Measurements from ENCODE around the gene ARHGAP26. TPM values are rescaled to one million over a fixed set of nuclear protein-coding genes. Genes with fewer than 3 reads are reported as not detected.
A peak's percentile ranks its signal among the peaks of the same experiment; 100 is the strongest.

The ARHGAP26 gene
- total and polyA plus RNA-seq, 4 donors: 1.8 to 16.7 (median 4.1) TPM

- no peak for DNase-seq (ENCODE audit: low spot score)
- Histone ChIP-seq H3K27ac (ENCODE audit: low read depth in 1 of 2, low read length in 2 of 2) (peak overlapping the region; percentile 52 to 82), H3K27me3 (ENCODE audit: control insufficient read depth in 4 of 4, insufficient read depth in 4 of 4, low read length in 3 of 4) (no peaks in the 10 kb centered on the region), H3K9me3 (ENCODE audit: control insufficient read depth in 4 of 4, low read length in 3 of 4) (no peaks in the 10 kb centered on the region), H3K4me3 (ENCODE audit: low read depth in 1 of 3, low read length in 3 of 3) (no peak overlapping the region), H3K36me3 (ENCODE audit: control insufficient read depth in 4 of 4, insufficient read depth in 3 of 4, low read depth in 1 of 4, low read length in 3 of 4) (no peaks in the 10 kb centered on the region), H3K4me1 (ENCODE audit: control insufficient read depth in 4 of 4, insufficient read depth in 4 of 4, low read length in 3 of 4) (peaks cover 3 to 11% (median 8%) of the 10 kb centered on the region in 4 donors), H3K9ac (ENCODE audit: low read depth in 1 of 2, low read length in 2 of 2) (no peak overlapping the region)
- 59% methylated on average over 3 of the region's 3 CpGs for WGBS
- TF ChIP-seq HNF4G (IDR thresholded peaks at IDR 0.05) (no peak), FOXA1 (IDR thresholded peaks at IDR 0.05) (no peak), CTCF (IDR thresholded peaks at IDR 0.05; ENCODE audit: low read depth, low read length, missing input control) (no peak), HNF4A (conservative IDR thresholded peaks at IDR 0.05) (peak; percentile 51 to 76), GABPA (IDR thresholded peaks at IDR 0.05 in 1 of 2, conservative IDR thresholded peaks at IDR 0.05 in 1 of 2) (peak in 1 of 2 donors; percentile 1), SP1 (IDR thresholded peaks at IDR 0.05) (peak; percentile 23), TAF1 (conservative IDR thresholded peaks at IDR 0.05) (no peak), JUND (IDR thresholded peaks at IDR 0.05) (peak; percentile 39 to 79), RXRA (IDR thresholded peaks at IDR 0.05) (peak; percentile 33 to 92), RAD21 (IDR thresholded peaks at IDR 0.05) (peak; percentile 60 to 62), FOXA2 (IDR thresholded peaks at IDR 0.05) (no peak), NR2F2 (IDR thresholded peaks at IDR 0.05) (no peak), YY1 (IDR thresholded peaks at IDR 0.05) (peak; percentile 73), ZBTB33 (IDR thresholded peaks at IDR 0.05) (peak; percentile 72), EGR1 (IDR thresholded peaks at IDR 0.05; ENCODE audit: low read depth in 2 of 2) (peak in 1 of 2 donors; percentile 22)
- TF ChIP-seq, protein P1, sequence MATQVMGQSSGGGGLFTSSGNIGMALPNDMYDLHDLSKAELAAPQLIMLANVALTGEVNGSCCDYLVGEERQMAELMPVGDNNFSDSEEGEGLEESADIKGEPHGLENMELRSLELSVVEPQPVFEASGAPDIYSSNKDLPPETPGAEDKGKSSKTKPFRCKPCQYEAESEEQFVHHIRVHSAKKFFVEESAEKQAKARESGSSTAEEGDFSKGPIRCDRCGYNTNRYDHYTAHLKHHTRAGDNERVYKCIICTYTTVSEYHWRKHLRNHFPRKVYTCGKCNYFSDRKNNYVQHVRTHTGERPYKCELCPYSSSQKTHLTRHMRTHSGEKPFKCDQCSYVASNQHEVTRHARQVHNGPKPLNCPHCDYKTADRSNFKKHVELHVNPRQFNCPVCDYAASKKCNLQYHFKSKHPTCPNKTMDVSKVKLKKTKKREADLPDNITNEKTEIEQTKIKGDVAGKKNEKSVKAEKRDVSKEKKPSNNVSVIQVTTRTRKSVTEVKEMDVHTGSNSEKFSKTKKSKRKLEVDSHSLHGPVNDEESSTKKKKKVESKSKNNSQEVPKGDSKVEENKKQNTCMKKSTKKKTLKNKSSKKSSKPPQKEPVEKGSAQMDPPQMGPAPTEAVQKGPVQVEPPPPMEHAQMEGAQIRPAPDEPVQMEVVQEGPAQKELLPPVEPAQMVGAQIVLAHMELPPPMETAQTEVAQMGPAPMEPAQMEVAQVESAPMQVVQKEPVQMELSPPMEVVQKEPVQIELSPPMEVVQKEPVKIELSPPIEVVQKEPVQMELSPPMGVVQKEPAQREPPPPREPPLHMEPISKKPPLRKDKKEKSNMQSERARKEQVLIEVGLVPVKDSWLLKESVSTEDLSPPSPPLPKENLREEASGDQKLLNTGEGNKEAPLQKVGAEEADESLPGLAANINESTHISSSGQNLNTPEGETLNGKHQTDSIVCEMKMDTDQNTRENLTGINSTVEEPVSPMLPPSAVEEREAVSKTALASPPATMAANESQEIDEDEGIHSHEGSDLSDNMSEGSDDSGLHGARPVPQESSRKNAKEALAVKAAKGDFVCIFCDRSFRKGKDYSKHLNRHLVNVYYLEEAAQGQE (IDR thresholded peaks at IDR 0.05): peak; percentile 34
- TF ChIP-seq, protein P2, sequence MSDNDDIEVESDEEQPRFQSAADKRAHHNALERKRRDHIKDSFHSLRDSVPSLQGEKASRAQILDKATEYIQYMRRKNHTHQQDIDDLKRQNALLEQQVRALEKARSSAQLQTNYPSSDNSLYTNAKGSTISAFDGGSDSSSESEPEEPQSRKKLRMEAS (IDR thresholded peaks at IDR 0.05): peak; percentile 50
- TF ChIP-seq, protein P3, sequence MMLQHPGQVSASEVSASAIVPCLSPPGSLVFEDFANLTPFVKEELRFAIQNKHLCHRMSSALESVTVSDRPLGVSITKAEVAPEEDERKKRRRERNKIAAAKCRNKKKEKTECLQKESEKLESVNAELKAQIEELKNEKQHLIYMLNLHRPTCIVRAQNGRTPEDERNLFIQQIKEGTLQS (IDR thresholded peaks at IDR 0.05): no peak
Observed at GRCh38 chr5:143248822-143249579, 478.8 kb downstream of the ARHGAP26 start.

Measured in liver (tissue), 9 donors.